ENCODE results near the gene CABYR.
A peak's percentile ranks its signal among the peaks of the same experiment; 100 is the strongest.
"Not testable (repeated sequence)": the region's sequence is repeated elsewhere in the genome, so short reads cannot be mapped to it uniquely, and the experiment has no call there.

The CABYR gene

DNA sequence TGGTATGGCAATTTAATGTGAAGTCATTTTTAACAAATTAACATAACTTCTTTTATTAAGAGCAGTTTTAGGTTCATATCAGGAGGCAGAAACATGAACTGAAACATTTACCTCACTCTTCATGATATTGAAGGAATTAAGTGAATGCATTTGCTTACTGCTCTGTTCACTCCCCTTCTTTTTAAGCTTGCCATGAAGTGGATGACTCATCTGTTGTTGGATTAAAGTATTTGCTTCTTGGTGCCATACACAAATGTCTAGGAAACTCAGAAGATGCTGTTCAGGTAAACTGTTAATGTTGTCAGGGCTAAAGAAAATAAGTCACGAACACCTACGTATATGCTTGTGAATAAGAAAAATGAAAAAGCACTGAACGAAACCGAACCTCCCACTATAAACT lies 10.2 kb upstream of the CABYR start:
- no peak for DNase-seq (ENCODE audit: low read depth in 2 of 2)

DNA sequence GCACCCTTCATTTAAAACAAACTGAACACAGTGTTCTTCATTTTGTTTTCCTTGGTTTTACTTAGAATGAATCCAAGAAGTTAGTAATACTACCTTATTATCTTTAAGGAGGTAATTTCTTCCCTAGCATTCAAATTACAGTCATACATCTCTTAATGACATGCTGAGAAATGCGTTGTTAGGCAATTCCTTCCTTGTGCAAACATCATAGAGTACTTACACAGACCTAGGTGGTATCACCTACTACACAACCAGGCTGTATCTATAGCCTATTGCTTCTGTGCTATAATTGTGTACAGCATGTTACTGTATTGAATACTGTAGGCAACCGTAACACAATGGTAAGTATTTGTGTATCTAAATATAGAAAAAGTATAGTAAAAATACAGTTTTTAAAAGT lies 8.4 kb upstream of the CABYR start:
- DNase-seq (ENCODE audit: low read depth in 2 of 2), result no peak

DNA sequence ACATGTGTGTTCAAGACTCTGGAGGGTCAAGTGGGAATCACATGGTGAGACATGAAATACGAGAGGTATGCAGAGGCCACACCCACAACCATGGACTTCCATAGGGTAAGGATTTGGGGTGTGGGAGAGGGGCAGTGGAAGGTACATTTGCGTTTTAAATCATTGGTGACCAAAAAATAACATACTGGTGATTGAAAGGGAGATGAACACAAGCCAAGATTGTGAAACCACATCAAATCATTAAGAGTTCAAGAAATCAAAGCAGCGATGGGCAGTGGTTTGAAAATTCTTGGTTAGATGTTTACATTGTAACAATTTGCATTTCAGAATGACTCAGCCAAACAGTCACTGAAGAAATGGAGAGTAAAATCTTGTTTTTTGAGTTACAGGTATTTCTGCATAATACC lies 1.9 kb upstream of the CABYR start:
- no peak for DNase-seq (ENCODE audit: low read depth in 2 of 2)

DNA sequence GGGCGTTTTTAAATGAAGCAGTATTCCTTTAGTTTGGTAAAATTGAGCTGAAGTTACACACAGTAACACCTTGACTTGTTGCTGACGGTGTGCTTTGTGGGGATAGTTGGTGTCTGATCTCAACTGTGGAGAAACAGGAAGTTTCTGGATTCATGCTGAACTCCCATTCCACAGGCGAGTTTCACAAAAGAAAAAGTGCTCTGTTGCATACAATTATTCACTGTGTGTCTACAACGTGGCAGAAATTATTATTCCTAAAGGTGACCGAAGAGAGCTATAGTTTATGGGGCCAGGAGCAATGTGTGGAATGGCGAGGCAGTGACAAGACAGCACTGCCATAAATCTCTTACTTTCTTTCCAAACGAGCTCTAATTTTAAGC lies 463 bp upstream of the CABYR start:
- DNase-seq (ENCODE audit: low read depth in 2 of 2), result no peak

DNA sequence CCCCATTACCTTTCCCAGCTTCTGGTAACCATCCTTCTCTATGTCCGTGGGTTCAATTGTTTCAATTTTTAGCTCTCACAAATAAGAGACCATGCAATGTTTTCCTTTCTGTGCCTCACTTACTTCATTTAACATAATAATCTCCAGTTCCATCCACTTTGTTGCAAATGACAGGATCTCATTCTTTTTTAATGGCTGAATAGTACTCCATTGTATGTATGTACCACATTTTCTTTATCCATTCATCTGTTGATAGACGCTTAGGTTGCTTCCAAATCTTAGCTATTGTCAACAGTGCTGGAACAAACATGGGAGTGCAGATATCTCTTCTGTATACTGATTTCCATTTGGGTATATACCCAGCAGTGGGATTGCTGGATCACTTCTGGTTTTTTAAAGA lies 1.8 kb downstream of the CABYR start:
- DNase-seq (ENCODE audit: low read depth in 2 of 2), result no peak

DNA sequence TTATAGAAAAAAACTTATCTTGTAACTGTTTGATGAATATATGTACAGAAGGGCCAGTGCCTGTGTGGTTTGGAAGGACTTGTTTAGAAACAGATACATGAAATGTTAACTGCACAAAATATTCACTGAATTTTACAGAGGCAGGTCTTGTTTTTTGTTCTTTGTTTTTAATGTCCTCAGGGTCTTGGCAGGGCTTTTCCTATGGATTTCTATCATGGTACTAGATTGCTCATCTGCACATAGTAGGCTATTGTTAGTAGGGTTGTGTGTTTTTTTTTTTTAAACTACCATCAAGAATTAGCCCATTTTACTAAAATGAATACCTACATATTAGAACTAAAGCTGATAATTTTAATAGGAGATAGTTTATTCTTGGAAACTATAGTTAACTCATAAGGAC lies 3.5 kb downstream of the CABYR start:
- no peak for DNase-seq (ENCODE audit: low read depth in 2 of 2)

DNA sequence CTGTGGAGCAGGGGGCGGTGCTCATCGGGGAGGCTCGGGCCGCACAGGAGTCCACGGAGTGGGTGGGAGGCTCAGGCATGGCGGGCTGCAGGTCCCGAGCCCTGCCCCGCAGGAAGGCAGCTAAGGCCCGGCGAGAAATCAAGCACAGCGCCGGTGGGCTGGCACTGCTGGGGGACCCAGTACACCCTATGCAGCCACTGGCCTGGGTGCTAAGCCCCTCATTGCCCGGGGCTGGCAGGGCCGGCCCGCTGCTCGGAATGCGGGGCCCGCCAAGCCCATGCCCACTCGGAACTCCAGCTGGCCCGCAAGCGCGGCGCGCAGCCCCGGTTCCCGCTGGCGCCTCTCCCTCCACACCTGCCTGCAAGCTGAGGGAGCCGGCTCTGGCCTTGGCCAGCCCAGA lies 10.7 kb downstream of the CABYR start:
- not testable (repeated sequence) for DNase-seq (ENCODE audit: low read depth in 2 of 2)

DNA sequence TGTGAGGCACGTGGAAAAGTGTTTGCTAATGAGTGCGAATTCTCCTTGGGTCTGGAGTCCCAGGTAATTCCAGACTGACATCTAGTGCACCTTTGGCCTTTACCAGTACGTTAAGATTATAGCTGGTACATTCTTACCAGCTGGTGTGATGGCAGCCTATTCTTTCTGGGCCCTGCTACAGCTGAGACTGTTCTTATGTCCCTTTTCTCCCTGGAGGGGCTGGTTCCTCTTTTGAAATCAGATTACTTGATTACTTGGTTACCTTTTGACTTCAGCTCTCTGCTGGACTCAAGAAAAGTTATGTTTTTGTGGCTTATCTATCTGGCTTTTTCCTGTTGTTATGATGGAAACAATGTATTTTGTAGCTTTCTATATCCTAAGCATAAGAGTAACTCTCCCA lies 14.5 kb downstream of the CABYR start:
- no peak for DNase-seq (ENCODE audit: low read depth in 2 of 2)

DNA sequence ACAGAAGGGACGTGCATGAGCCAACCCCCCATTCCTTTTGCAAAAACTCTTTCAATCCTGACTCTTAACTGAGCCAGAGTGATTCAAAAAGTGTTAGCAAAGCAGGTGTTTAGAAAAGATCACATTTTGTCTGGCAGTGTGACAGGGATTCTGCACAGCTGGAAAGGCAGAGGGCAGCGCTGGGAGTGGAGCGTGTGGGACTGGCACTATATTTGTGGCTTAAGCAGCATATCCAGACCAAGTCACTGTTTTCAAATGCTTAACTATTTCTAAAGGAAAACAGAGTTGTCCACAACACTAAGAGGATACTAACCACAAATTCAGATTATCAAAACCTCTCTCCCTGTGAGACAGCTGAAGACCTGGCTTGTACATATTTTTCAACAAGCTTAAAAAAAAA lies 19.0 kb downstream of the CABYR start:
- DNase-seq (ENCODE audit: low read depth in 2 of 2), result no peak

DNA sequence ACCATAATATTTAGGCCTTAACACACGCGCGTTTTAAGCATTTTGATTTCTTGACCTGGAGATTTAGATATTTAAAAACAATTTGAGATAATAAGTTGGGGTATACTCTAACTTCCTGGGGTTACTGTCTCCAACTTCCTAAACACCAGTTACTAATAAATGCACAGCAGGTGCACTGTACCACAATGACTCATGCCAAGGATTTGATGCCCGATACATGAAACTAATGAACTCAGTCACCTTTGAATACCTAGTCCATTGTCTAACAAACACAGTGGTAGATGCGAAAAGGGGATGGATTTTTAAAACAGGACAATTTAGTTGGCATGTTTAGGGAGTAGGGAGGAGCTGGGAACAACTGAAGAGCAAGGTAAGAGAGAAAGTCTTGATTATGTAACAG lies 21.2 kb downstream of the CABYR start:
- no peak for DNase-seq (ENCODE audit: low read depth in 2 of 2)

DNA sequence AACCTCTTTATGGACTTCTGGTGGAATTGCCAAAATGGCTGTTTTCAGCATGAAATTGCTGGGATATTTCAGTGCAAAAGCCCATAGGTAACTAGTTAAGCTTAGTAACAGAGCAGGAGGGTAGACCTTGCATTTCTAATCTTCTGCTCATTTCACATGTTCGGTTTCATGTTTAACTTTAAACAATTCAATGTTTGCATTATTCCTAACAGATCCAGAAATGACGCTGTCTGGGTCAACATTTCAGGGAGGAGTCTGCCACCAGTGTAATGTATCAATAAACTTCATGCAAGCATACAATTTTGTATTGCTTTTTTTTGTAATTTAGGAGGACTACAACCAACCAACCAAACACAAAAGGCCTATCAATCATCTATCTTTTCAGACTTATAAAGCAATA lies 22.4 kb downstream of the CABYR start:
- no peak for DNase-seq (ENCODE audit: low read depth in 2 of 2)

DNA sequence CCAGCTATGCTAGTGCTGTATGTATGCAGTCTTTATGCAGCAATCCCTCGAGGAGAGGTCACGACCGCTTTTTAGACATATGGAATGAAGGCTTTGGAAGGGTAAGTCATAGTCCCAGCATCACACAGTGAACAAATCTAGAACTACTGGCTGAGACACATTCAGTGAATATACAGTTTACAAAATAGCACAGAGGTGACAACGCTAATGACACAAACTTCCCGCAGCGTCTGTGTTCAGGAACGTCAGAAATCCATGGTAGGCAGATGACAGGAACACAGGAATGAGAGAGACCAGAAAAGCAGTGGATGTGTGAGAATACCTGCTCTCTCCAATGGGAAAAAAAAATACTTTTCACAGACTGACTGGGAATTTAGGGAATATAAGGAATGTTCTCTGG lies 29.6 kb downstream of the CABYR start:
- no peak for DNase-seq (ENCODE audit: low read depth in 2 of 2)

DNA sequence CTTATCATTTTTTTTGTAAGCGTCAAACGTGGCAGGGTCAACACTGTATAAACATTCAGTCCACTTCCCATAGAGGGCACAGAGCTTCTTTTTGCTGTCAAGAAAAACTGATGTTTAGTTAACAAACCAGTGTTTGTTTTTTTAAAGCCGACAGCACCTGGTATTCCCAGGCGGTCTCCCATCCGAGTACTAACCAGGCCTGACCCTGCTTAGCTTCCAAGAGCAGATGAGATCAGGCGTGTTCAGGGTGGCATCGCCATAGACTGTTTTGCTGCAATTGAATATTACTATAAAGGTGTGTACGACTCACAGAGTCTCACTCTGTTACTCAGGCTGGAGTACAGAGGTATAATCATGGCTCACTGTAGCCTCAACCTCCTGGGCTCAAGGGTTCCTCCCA lies 31.5 kb downstream of the CABYR start:
- no peak for DNase-seq (ENCODE audit: low read depth in 2 of 2)

DNA sequence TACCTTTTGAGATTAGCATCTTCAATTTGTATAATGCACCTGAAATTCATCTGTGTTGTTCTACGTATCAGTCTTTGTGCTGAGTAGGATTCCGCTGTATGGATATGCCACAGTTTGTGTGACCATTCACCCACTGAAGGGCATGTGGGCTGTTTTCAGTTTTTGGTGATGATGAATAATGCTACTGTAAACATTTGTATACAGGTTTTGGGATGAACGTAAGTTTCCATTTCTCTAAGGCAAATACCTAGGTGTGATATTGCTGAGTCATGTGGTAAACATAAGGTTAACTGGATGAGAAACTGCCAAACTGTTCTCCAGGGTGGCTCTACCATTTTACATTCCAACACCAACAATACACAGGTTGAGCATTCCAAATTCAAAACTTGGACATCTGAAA lies 35.1 kb downstream of the CABYR start:
- DNase-seq (ENCODE audit: low read depth in 2 of 2), result no peak

DNA sequence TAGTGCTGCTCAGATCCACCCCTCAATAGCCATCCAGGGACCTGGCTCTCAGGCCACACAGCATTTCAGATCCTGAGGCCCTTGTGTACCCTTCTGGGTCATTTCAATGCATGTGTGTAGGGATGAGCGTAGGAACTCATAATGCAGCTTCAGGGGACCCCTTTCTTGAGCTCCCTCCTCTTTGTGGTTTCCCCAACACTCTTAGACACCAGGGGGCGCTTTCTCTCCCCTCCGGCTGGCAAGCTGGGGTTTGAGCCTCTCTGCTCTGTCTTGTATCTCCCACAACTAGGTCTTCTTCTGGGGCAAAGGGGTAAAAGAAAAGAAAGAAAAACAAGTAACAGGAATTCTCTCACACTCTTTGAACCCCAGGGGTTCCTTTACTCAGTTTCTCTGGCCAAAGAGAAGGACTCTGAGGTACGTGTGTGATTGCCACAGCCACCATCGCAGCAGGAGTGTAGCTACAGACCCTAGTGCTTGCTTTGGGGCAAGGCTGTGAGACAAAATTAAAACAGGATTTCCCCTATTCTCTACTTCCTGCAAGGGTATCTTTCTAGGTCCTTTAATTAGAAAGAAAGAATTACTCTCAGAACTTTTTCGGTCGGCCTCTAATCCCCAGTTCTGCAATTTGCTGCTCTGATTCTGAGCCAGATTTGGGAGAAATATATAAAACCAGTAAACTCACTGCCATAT lies 38.0 kb downstream of the CABYR start:
- peak; percentile 49 to 61 for DNase-seq (ENCODE audit: low read depth in 2 of 2)

DNA sequence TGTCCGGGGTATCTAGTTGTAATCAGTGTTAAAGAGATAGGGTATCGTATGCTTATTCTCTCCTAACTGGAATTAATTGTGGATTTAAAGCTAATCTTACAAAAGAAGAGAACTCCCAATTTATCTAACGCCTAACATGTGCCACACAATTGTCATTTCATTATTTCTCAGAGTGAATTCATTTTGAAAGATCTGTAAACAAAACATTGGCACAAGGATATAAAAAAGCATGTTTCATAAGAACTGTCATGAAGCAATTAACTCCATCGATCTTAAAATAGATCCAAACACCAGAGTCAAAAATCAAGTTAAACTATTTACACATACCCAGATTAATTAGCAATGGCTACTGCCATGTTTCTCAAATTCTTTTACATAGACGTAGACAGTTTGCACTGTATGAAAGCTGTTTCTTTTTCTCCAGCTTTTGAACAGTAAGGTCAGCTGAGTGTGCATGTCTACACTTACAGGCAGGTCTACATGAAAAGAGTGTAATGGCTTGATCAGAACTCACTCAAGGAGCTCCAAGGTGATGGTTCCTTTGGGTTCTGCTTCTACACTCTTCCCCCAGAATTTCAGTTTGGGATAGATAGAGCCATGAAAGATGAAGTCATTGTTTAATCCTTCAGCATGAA lies 38.8 kb downstream of the CABYR start:
- no peak for DNase-seq (ENCODE audit: low read depth in 2 of 2)

DNA sequence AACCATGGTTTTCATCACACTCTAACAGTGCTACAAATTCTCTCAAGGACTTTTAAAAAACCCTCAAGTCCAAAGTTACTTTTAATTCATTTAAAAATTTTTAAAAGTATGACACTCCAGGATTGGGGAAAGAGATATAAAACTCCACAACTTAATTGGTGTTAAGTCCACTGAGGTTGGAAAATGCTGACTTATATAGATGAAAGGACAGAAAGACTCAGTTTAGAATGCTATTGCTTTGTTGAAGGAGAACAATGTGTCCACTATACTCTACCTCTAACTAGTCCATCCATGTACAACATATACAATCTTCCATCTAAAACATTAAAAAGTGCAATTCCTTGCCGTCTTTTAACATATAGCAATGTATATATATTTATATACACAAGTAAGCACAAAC lies 41.2 kb downstream of the CABYR start:
- DNase-seq (ENCODE audit: low read depth in 2 of 2), result no peak

DNA sequence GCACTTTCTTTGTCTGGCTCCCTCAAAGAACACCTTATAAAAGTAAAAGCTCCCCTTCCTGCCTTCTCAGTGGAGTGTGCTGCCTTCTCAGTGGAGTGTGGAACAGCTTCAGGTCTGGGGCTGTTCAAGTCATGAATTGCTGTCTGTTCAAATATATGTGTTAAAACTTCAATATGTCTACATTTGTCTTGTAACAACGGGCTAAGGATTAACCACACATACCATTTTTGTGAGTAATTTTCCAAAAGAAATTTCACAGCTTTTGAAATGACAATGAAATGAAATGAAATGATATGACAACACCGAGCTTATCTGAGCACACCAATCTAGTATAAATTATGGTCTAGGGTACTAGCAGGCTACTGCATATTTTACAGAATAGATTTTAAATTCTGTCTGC lies 42.9 kb downstream of the CABYR start:
- DNase-seq (ENCODE audit: low read depth in 2 of 2), result no peak

DNA sequence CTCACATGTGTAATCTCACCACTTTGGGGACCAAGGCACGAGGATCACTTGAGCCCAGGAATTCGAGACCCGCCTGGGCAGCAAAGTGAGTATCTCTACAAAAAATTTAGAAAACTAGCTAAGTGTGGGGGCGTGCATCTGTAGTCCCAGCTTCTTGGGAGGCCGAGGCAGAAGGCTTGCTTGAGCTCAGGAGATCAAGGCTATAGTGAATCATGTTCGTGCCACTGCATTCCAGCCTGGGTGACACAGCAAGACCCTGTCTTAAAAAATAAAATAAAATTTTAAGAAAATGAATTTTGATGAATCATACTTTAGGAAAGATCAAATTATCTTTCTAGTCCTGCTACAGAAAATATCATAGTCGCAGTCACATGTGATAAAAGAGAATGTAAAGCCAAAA lies 46.9 kb downstream of the CABYR start:
- no peak for DNase-seq (ENCODE audit: low read depth in 2 of 2)

DNA sequence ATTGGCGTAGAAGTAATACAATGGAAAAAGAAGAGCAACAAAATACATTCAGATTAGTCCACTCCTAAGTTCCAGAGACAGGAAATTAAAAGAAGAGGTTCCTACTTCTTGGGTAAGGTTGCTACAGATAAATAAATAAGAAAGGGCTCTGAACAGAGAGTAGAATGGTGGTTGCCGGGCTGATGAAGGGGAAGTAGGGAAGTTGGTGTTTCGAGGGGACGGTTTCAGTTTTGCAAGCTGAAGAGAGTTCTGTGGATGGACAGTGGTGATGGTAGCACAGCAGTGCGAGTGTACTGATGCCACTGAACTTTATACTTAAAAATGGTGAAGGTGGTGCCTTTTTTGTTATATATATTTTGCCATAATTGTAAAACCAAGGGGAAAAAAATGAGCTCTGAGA lies 48.2 kb downstream of the CABYR start:
- DNase-seq (ENCODE audit: low read depth in 2 of 2), result no peak

DNA sequence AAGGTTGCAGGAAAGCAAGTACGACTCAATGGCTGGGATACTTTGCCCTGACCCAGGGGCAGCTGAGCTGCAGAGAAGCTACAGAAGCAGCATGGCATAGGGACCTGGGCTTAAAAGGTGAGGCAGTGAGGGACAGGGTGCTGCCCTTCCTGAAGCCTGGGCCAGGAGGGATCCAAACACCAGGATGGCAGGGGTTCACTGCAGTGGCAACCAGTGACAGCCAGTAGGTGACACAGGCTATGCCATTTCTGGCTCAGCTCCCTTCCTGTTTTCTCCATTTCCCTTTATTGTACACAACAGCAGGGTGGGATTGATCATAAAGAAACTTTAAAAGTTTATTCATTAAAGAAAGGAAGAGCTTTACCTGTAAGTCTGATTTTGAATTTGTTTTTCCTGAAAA lies 48.8 kb downstream of the CABYR start:
- DNase-seq (ENCODE audit: low read depth in 2 of 2), result no peak

DNA sequence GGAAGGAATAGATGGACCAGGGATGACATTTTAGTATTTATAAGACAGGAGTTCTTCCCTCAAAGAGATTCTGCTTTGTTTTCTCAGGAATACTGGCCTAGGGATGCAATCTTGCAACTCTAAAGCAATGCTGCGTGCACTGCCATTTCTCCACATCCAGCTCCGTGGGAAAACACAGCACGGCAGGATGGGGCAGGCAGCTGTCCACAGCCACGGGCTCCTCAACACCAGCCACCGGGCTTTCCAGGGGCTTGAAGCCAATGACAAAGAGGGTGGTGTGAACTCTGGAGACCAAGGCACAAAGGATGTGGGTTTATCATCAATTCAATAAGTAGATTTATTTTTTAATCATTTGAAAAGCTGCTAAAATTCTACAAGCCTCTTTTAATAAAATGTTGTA lies 49.3 kb downstream of the CABYR start:
- no peak for DNase-seq (ENCODE audit: low read depth in 2 of 2)

DNA sequence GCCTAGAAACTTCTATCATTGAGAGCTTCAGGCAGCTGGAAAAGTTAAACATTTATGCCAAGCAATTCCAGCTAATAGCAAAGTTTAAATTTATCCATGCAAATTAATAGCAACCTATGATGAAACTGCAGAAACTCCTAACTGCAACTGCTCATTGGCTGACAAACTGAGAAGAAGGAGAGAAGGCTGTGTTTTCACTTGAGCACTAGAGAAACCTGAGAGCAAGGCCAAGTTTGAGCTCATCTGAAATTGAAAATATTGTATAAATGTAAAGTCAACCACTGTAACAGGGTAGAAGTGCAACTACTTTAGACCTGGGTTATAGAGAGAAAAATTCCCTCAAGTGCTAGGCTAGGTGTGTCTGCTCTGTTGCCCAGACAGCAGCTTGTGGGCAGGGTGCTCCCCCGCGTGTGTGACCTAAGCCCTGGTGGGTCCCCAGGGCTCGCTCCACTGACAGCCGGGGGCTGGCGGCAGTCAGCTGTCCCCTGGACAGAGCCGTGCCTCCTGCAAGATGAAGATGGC lies 50.2 kb downstream of the CABYR start:
- no peak for DNase-seq (ENCODE audit: low read depth in 2 of 2)
